Mucosa of descending colon (tissue), 3 donors: ENCODE measurements around the gene SLC49A4. TPM values are rescaled to one million over a fixed set of nuclear protein-coding genes. Genes with fewer than 3 reads are reported as not detected.

ENCODE experiments used
- ATAC-seq: fragments of 200-7000 bp; cut with Tn5 transposase; one replicate; pipeline ENCODE4 v1.9.1; 2020; ENCODE audit warnings: mild to moderate bottlenecking, moderate library complexity
- DNase-seq, 3 donors: peaks; one replicate each; pipeline ENCODE4 v3.0.0-alpha.2; 2020
- H3K36me3 ChIP-seq: fragments of 200-600 bp; one replicate; pipeline ENCODE4 v1.8.0; 2021; ENCODE audit warnings: low read depth, mild to moderate bottlenecking
- H3K4me1 ChIP-seq: fragments of 200-600 bp; one replicate; pipeline ENCODE4 v1.8.0; 2021; ENCODE audit warnings: low read depth, mild to moderate bottlenecking
- H3K4me3 ChIP-seq: fragments of 200-600 bp; one replicate; pipeline ENCODE4 v1.8.0; 2021; ENCODE audit warnings: mild to moderate bottlenecking
- H3K9me3 ChIP-seq: fragments of 200-600 bp; one replicate; pipeline ENCODE4 v1.8.0; 2021; ENCODE audit warnings: mild to moderate bottlenecking
- intact Hi-C, 2 donors: fragments of 100-400 bp; cut with DNase I in 1 of 2; cut with micrococcal nuclease in 1 of 2; formaldehyde crosslinking; loops; one replicate each; pipeline versions ENCODE4 v1.11.0 to v1.11.1; 2022; cut with DNase I, micrococcal nuclease
- total RNA-seq, 3 donors: library from RNA; stranded (reverse); fragmentation: NEBNext Ultra II Directional in 2 of 3; extraction: Animal tissue kit (Norgen Biotek cat#: 25700) in 2 of 3; gene quantifications; one replicate each; pipeline versions ENCODE4 v1.2.1 to v1.2.4, GENCODE V29; 2021 to 2023
- TF ChIP-seq, protein P1 (sequence below): fragments of 200-600 bp; IDR thresholded peaks from one replicate; pipeline ENCODE4 v1.8.0; 2022; ENCODE audit warnings: antibody characterized with exemption, mild to moderate bottlenecking
- donor health status: DM: no; HTN: no; CAD: no; lungs with moderate emphysema.
- donor health status: DM: no; HTN: no; CAD: no.
- donor health status: DM: no; HTN: yes; CAD: no.

The SLC49A4 gene
- total RNA-seq, 3 donors from 2014 or later = 16.4 to 27.7 (median 22.9) TPM

DNA sequence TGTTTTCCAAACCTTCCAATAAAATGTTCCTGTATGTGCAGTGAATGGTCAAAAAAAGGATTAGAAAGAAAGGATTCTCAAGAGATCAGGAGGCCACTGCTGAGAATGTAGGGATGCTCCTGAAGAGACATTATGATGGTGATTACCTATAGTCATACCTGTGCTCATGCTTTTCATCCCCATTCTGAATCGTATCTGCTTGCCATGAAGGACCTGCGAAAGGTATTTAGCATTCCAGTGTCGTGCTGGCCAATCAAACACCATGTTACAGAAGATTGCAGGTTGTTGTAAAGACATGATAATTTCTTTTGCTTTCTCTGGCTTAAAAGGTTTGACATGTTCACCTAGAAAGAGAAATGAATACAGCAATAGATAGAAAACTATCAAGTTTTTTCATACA, 17.3 kb upstream of the SLC49A4 start:
- Histone ChIP-seq H3K4me3 (no peak overlapping the region), H3K9me3 (no peaks in the 10 kb centered on the region), H3K4me1 (no peaks in the 10 kb centered on the region), H3K36me3 (no peaks in the 10 kb centered on the region)
- ATAC-seq (no peak), DNase-seq (no peak)
- TF ChIP-seq, protein P1, sequence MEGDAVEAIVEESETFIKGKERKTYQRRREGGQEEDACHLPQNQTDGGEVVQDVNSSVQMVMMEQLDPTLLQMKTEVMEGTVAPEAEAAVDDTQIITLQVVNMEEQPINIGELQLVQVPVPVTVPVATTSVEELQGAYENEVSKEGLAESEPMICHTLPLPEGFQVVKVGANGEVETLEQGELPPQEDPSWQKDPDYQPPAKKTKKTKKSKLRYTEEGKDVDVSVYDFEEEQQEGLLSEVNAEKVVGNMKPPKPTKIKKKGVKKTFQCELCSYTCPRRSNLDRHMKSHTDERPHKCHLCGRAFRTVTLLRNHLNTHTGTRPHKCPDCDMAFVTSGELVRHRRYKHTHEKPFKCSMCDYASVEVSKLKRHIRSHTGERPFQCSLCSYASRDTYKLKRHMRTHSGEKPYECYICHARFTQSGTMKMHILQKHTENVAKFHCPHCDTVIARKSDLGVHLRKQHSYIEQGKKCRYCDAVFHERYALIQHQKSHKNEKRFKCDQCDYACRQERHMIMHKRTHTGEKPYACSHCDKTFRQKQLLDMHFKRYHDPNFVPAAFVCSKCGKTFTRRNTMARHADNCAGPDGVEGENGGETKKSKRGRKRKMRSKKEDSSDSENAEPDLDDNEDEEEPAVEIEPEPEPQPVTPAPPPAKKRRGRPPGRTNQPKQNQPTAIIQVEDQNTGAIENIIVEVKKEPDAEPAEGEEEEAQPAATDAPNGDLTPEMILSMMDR = no peak
- intact Hi-C loops = no loop called here

DNA sequence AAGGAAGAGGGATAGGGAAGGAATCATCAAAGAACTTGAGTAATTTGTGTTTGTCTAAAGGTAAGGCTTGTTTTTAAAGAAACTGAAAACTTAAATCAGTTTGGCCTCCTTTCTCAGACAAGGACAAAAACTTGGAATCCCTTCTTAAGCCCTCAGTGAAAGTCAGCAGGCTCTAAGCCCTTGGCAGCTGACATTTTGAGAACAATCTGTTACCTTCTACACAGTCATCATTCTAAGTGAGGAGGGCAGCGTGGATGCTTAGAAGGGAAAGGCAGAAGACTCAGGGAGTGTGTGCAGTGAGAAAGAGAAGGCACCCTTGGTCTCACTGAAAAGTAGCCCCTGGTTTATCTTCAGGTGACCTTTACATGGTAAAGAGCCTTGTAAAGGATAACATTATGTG, 12.1 kb upstream of the SLC49A4 start:
- no peaks in the 10 kb centered on the region for H3K9me3 ChIP-seq
- H3K4me3 ChIP-seq = no peak overlapping the region
- H3K36me3 ChIP-seq = no peaks in the 10 kb centered on the region
- intact Hi-C loops = no loop called here
- TF ChIP-seq, protein P1 = no peak
- H3K4me1 ChIP-seq = peaks cover 4% of the 10 kb centered on the region
- DNase-seq = no peak
- ATAC-seq = no peak

DNA sequence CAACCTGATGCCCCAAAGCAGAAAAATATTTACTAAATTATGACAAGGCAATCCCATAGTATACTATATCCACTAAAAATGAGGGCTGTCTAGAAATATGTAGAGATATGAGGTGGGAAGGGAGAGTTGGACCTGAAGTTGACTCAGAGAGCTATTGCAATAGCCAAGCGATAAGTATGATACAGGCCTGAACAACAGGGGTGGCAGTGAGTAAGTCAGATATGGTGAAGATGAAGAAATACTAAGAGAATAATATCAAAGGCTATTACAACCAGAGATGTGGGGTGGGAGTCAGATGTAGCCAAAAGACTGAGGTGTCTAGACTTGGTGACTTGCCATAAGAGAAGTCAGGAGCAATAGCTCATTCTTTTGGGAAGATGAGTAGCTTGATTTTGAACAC, 10.4 kb upstream of the SLC49A4 start:
- DNase-seq (no peak), ATAC-seq (peak; percentile 41)
- H3K4me3 ChIP-seq = no peak overlapping the region
- no peaks in the 10 kb centered on the region for H3K9me3 ChIP-seq
- intact Hi-C loops = no loop called here
- no peaks in the 10 kb centered on the region for H3K36me3 ChIP-seq
- TF ChIP-seq, protein P1 = no peak
- peaks cover 4% of the 10 kb centered on the region for H3K4me1 ChIP-seq

DNA sequence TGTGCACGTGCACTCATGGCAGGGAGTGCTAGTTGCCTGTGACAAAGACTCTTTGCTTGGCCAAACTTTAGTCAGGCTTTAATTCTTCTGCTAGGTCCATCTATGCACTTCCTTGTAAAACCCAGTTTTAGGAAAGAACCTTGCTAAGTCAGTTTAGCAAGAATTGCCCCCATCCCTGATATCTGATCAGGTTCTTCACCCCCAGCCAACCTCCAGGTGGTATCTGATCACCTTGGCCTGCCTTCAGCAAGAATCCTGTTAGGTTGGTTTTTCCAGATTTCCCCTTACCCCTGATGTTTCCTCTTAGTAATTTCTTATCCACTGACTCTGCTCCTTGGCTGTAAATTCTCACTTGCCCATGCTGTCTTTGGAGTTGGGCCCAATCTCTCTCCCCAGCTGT, 9.6 kb upstream of the SLC49A4 start:
- TF ChIP-seq, protein P1 = no peak
- no peak for ATAC-seq
- Histone ChIP-seq H3K4me3 (no peak overlapping the region), H3K9me3 (no peaks in the 10 kb centered on the region), H3K36me3 (no peaks in the 10 kb centered on the region), H3K4me1 (peaks cover 4% of the 10 kb centered on the region)
- no peak for DNase-seq
- intact Hi-C loops = no loop called here

DNA sequence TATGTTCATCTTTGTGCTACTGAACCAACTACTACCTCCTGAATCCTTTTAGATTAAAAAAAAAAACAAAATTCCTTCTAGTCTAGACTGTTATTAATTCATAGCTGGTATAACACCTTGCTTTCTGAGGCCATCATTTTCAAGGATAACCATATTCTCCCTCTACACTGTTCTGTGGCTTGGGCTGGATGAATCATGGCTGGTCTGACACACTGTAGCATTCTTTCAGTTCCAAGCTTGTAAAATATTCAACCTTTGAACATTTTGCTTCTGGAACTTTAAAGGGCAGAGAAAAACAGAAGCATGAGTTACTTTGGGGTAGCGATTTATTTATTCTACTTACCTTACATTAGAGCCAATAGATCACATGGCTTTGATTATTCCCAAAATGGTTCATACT, 8.8 kb upstream of the SLC49A4 start:
- no peaks in the 10 kb centered on the region for H3K36me3 ChIP-seq
- no peak overlapping the region for H3K4me3 ChIP-seq
- no peaks in the 10 kb centered on the region for H3K9me3 ChIP-seq
- TF ChIP-seq, protein P1 = no peak
- intact Hi-C loops = no loop called here
- ATAC-seq = peak; percentile 86
- peaks cover 4% of the 10 kb centered on the region for H3K4me1 ChIP-seq
- DNase-seq = no peak

DNA sequence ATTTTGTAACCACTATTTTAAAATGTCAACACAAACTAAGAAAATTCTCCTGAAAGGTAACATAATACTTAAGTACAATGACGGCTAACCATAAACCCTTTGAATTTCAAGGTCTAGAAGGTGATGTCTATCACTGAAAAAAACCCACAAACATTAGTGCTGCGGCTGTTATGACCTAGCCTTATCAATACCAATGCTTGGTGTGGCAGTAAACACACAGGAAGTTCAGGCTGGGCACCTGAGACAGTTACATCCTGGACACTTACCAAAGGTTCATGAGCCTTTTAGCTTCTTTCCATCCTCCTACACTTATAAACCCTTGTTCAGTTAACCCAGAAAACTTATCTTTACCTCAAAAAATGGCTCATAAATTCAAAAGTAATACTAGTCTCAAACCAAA, 7.0 kb upstream of the SLC49A4 start:
- H3K36me3 ChIP-seq = no peaks in the 10 kb centered on the region
- intact Hi-C loops = no loop called here
- DNase-seq (no peak), ATAC-seq (peak; percentile 45)
- TF ChIP-seq, protein P1 = no peak
- peaks cover 5% of the 10 kb centered on the region for H3K4me1 ChIP-seq
- no peak overlapping the region for H3K4me3 ChIP-seq
- no peaks in the 10 kb centered on the region for H3K9me3 ChIP-seq
